ENCODE data around the gene PROB1.

Gene PROB1

GRCh38 chr5:139390639-139391569, 4.0 kb downstream of the PROB1 start:
- peak overlapping the region; percentile 59 for H3K4me3 ChIP-seq (ENCODE audit: insufficient read depth, low read length, poor library complexity, severe bottlenecking)
- H3K27me3 ChIP-seq (ENCODE audit: low read length): no peaks in the 10 kb centered on the region
- H3K4me2 ChIP-seq (ENCODE audit: low read depth, low read length, poor library complexity, severe bottlenecking): peak overlapping the region; percentile 88
- TF ChIP-seq, protein P1, sequence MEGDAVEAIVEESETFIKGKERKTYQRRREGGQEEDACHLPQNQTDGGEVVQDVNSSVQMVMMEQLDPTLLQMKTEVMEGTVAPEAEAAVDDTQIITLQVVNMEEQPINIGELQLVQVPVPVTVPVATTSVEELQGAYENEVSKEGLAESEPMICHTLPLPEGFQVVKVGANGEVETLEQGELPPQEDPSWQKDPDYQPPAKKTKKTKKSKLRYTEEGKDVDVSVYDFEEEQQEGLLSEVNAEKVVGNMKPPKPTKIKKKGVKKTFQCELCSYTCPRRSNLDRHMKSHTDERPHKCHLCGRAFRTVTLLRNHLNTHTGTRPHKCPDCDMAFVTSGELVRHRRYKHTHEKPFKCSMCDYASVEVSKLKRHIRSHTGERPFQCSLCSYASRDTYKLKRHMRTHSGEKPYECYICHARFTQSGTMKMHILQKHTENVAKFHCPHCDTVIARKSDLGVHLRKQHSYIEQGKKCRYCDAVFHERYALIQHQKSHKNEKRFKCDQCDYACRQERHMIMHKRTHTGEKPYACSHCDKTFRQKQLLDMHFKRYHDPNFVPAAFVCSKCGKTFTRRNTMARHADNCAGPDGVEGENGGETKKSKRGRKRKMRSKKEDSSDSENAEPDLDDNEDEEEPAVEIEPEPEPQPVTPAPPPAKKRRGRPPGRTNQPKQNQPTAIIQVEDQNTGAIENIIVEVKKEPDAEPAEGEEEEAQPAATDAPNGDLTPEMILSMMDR (IDR thresholded peaks at IDR 0.05; ENCODE audit: insufficient read depth, low read length, poor library complexity, severe bottlenecking): no peak
- TF ChIP-seq EZH2phosphoT487 (conservative IDR thresholded peaks at IDR 0.05; ENCODE audit: low read length): no peak
- no peaks in the 10 kb centered on the region for H4K20me1 ChIP-seq (ENCODE audit: low read depth, low read length)
- H3K9ac ChIP-seq (ENCODE audit: low read length): peak overlapping the region; percentile 77
- no peaks in the 10 kb centered on the region for H3K9me3 ChIP-seq (ENCODE audit: insufficient read depth, low read length)
- H3K36me3 ChIP-seq (ENCODE audit: low read length): no peaks in the 10 kb centered on the region
- H3K9me2 ChIP-seq (replicated peaks; ENCODE audit: insufficient read depth, low read length): no peaks in the 10 kb centered on the region
- peak overlapping the region; percentile 93 for H3K27ac ChIP-seq (ENCODE audit: low read depth, low read length)
- H2AFZ ChIP-seq (ENCODE audit: low read depth, low read length, severe bottlenecking): peak overlapping the region; percentile 57
- peaks cover 41% of the 10 kb centered on the region for H3F3A ChIP-seq (ENCODE audit: insufficient read depth)
- H3K79me2 ChIP-seq (ENCODE audit: insufficient read depth, low read length): peaks cover 28% of the 10 kb centered on the region

DNA sequence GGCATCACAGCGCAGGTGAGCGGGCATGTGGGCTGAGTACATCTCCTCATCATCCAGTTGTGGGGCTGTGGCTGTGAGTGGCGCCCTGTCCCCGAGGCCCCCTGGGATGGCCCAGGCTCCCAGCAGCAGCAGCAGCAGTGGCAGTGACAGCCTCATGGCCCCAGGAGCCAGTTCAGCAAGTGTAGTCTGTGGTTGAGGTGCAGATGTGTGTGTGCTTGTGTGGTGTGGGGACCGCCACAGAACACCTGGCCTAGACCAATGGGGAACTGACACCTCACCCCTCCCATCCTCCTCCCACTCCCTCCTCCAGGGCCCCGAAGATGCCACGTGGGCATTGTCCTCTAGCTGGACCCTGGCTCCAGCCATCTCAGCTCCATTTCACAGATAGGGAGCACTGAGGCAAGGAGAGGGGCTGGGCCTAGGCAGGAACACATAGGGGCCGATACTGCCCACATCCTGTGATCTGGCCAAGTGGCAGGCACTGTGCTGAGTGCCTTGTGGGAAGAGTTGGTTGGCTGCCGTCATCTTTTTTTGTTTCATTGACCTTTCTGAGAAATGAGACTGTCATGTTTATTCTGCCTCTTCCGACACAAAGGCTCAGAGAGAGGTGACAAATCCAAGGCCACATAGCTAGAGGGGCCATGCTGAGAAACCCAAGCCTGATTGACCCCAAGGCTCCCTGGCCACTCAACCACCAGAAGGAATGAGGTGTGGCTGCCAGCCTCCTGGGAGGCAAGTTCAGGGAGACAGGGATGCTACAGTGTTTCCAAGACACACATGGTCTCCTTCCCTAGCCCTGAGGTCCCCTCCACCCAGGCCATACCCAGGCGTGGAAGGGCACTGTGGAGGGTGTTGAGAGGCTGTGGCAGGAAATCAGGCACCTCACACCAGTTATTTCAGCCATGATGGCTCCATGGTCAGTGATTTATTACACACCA, 4.9 kb downstream of the PROB1 start, which contains the start of gene MZB1:
TSS of gene MZB1 (minus strand) at position 213 of the 938 bp plus-strand sequence. CDS start at position 156, 57 bp downstream.
- peak within 1 kb of the TSS; percentile 60 for H3K4me3 ChIP-seq (ENCODE audit: insufficient read depth, low read length, poor library complexity, severe bottlenecking)
- peak within 1 kb of the TSS; percentile 88 for H3K4me2 ChIP-seq (ENCODE audit: low read depth, low read length, poor library complexity, severe bottlenecking)
- H3K9me3 ChIP-seq (ENCODE audit: insufficient read depth, low read length): no peaks in the 10 kb centered on the region
- peaks cover 50% of the 10 kb centered on the region for H3F3A ChIP-seq (ENCODE audit: insufficient read depth)
- no peaks in the 10 kb centered on the region for H3K9me2 ChIP-seq (replicated peaks; ENCODE audit: insufficient read depth, low read length)
- no peak for TF ChIP-seq EZH2phosphoT487 (conservative IDR thresholded peaks at IDR 0.05; ENCODE audit: low read length)
- TF ChIP-seq, protein P1 (IDR thresholded peaks at IDR 0.05; ENCODE audit: insufficient read depth, low read length, poor library complexity, severe bottlenecking): no peak
- no peaks in the 10 kb centered on the region for H3K36me3 ChIP-seq (ENCODE audit: low read length)
- peaks cover 28% of the 10 kb centered on the region for H3K79me2 ChIP-seq (ENCODE audit: insufficient read depth, low read length)
- no peaks in the 10 kb centered on the region for H4K20me1 ChIP-seq (ENCODE audit: low read depth, low read length)
- H2AFZ ChIP-seq (ENCODE audit: low read depth, low read length, severe bottlenecking): no peak within 1 kb of the TSS
- peak within 1 kb of the TSS; percentile 93 for H3K27ac ChIP-seq (ENCODE audit: low read depth, low read length)
- H3K27me3 ChIP-seq (ENCODE audit: low read length): no peaks in the 10 kb centered on the region
- peak within 1 kb of the TSS; percentile 77 for H3K9ac ChIP-seq (ENCODE audit: low read length)

DNA sequence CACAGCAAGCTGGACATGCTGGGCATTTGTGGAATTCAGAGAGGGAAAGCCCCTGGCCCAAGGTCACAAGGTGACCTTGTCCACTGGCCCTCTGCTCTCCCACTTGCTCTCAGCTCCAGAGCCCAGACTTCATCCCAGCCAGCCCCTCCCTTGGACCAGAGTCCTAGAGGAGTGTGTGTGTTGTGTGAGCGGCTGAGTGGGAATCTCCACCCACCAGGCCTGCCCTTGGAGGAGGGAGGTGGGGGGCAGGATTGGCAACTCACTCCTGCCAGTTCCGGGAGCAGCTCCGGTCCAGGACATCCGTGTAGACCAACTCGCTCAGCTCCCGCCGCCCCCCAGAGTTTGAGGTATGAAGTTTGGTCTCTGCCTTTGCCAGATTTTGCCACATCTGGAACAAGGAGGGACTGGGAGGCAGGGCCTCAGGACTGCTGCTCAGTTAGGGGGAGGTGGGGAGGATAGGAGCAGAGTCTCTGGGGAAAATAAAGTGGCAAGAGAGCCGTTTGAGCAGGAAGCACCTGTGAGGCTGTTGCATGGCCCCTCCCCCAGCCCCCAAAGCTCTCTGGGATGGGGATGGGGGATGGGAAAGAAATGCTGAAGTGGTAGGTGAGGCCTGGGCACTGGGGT, 6.6 kb downstream of the PROB1 start:
- peak overlapping the region; percentile 93 for H3K27ac ChIP-seq (ENCODE audit: low read depth, low read length)
- no peaks in the 10 kb centered on the region for H3K36me3 ChIP-seq (ENCODE audit: low read length)
- no peak for TF ChIP-seq EZH2phosphoT487 (conservative IDR thresholded peaks at IDR 0.05; ENCODE audit: low read length)
- TF ChIP-seq, protein P1 (IDR thresholded peaks at IDR 0.05; ENCODE audit: insufficient read depth, low read length, poor library complexity, severe bottlenecking): no peak
- H3K4me3 ChIP-seq (ENCODE audit: insufficient read depth, low read length, poor library complexity, severe bottlenecking): peak overlapping the region; percentile 60
- H2AFZ ChIP-seq (ENCODE audit: low read depth, low read length, severe bottlenecking): no peak overlapping the region
- no peaks in the 10 kb centered on the region for H4K20me1 ChIP-seq (ENCODE audit: low read depth, low read length)
- peak overlapping the region; percentile 77 for H3K9ac ChIP-seq (ENCODE audit: low read length)
- H3K9me3 ChIP-seq (ENCODE audit: insufficient read depth, low read length): no peaks in the 10 kb centered on the region
- H3F3A ChIP-seq (ENCODE audit: insufficient read depth): peaks cover 57% of the 10 kb centered on the region
- H3K79me2 ChIP-seq (ENCODE audit: insufficient read depth, low read length): peaks cover 20% of the 10 kb centered on the region
- no peaks in the 10 kb centered on the region for H3K27me3 ChIP-seq (ENCODE audit: low read length)
- H3K9me2 ChIP-seq (replicated peaks; ENCODE audit: insufficient read depth, low read length): no peaks in the 10 kb centered on the region
- peak overlapping the region; percentile 88 for H3K4me2 ChIP-seq (ENCODE audit: low read depth, low read length, poor library complexity, severe bottlenecking)

Data from SU-DHL-6 (cell line).